AG04450 (cell line): ENCODE results near the gene GPX3. TPM values are rescaled to one million over a fixed set of nuclear protein-coding genes. Genes with fewer than 3 reads are reported as not detected.

ENCODE experiments used
- CTCF ChIA-PET: fragments of 300-600, 350-600 bp; formaldehyde crosslinking; extraction: SDS; loops from one replicate; lab custom pipeline; 2022; ENCODE audit warnings: antibody characterized with exemption, inconsistent platforms; lab: Charles Lee
- POLR2A ChIA-PET: fragments of 350-600 bp; formaldehyde crosslinking; extraction: SDS; loops from one replicate; lab custom pipeline; 2021; ENCODE audit warnings: antibody characterized with exemption, inconsistent platforms; lab: Yijun Ruan, JAX
- DNase-seq: peaks from one replicate; pipeline ENCODE4 v3.0.0-alpha.2; 2011; ENCODE audit warnings: low read depth, low spot score
- H3K27ac ChIP-seq: one replicate; pipeline ENCODE4 v1.5.1; 2012; ENCODE audit warnings: low read depth, low read length, control low read depth
- H3K27me3 ChIP-seq: one replicate; pipeline ENCODE4 v1.6.0; 2012; ENCODE audit warnings: low read length; ENCODE audit not compliant: control insufficient read depth, insufficient read depth
- H3K4me3 ChIP-seq: 2 replicates; pipeline ENCODE4 v1.5.1; 2011; ENCODE audit warnings: mild to moderate bottlenecking, low read depth, low read length, control low read depth
- H3K9me3 ChIP-seq: 2 replicates; pipeline ENCODE4 v1.5.1; 2012; ENCODE audit warnings: low read length; ENCODE audit not compliant: control insufficient read depth, insufficient read depth
- CTCF ChIP-seq: IDR thresholded peaks from 2 replicates; pipeline ENCODE4 v1.5.1; 2011; ENCODE audit warnings: low read depth, low read length, control low read depth, inconsistent platforms
- polyA plus RNA-seq: library from polyadenylated mRNA; depleted of rRNA; stranded (reverse); fragments of >200 nt; gene quantifications from 2 replicates; pipeline ENCODE4 v1.2.3, GENCODE V29; 2011

Gene GPX3
- polyA plus RNA-seq, 1 experiment, result 3.7 TPM

GRCh38 chr5:151022511-151023018, 2.2 kb downstream of the GPX3 start:
- peaks cover 6% of the 10 kb centered on the region; the same call in 1 of the 2 replicates for H3K9me3 ChIP-seq
- DNase-seq, result no peak
- CTCF ChIA-PET, result interaction anchor here (2.1 kb wide), 1 partner anchor 26 kb away, joined by 8 read pairs; no protein-coding TSS in a partner anchor
- H3K4me3 ChIP-seq, result no peak overlapping the region
- H3K27ac ChIP-seq, result no peak overlapping the region
- no peak for TF ChIP-seq CTCF
- POLR2A ChIA-PET, result no interaction called here
- peaks cover 10% of the 10 kb centered on the region for H3K27me3 ChIP-seq

GRCh38 chr5:151023047-151023615, 2.7 kb downstream of the GPX3 start:
- Histone ChIP-seq H3K9me3 (peaks cover 6% of the 10 kb centered on the region; the same call in 1 of the 2 replicates), H3K27ac (peak overlapping the region; percentile 2), H3K4me3 (no peak overlapping the region), H3K27me3 (peaks cover 10% of the 10 kb centered on the region)
- DNase-seq, result no peak
- CTCF ChIA-PET, result no interaction called here
- no peak for TF ChIP-seq CTCF
- POLR2A ChIA-PET, result no interaction called here

- Histone ChIP-seq H3K27ac (no peak overlapping the region), H3K4me3 (no peak overlapping the region), H3K27me3 (peaks cover 10% of the 10 kb centered on the region), H3K9me3 (peaks cover 6% of the 10 kb centered on the region; the same call in 1 of the 2 replicates)
- no peak for DNase-seq
- ChIA-PET CTCF (no interaction called here), POLR2A (no interaction called here)
- no peak for TF ChIP-seq CTCF
Observed at GRCh38 chr5:151023651-151024050, 3.3 kb downstream of the GPX3 start.

- no peak overlapping the region for H3K4me3 ChIP-seq
- no peak overlapping the region for H3K27ac ChIP-seq
- CTCF ChIA-PET, result interaction anchor here (1.0 to 1.2 kb wide), 3 partner anchors 23 to 90 kb away, joined by 3 to 5 read pairs (median 4); no protein-coding TSS in a partner anchor
- peaks cover 6% of the 10 kb centered on the region; the same call in 1 of the 2 replicates for H3K9me3 ChIP-seq
- POLR2A ChIA-PET, result no interaction called here
- no peak for TF ChIP-seq CTCF
- DNase-seq, result no peak
- H3K27me3 ChIP-seq, result peaks cover 7% of the 10 kb centered on the region
Observed at GRCh38 chr5:151024440-151025249, 4.3 kb downstream of the GPX3 start.

- H3K9me3 ChIP-seq, result peaks cover 6% of the 10 kb centered on the region; the same call in 1 of the 2 replicates
- no peak overlapping the region for H3K4me3 ChIP-seq
- POLR2A ChIA-PET, result no interaction called here
- no peak overlapping the region for H3K27ac ChIP-seq
- CTCF ChIA-PET, result interaction anchor here (0.7 to 1.2 kb wide), 4 partner anchors 23 to 224 kb away, joined by 3 to 5 read pairs (median 4); no protein-coding TSS in a partner anchor
- no peak for TF ChIP-seq CTCF
- no peak for DNase-seq
- peaks cover 5% of the 10 kb centered on the region for H3K27me3 ChIP-seq
Observed at GRCh38 chr5:151025250-151025606, 4.8 kb downstream of the GPX3 start.
